Adipose tissue (tissue), 3 donors: ENCODE measurements around the gene CASTOR2. TPM values are rescaled to one million over a fixed set of nuclear protein-coding genes. Genes with fewer than 3 reads are reported as not detected.
"Not testable (repeated sequence)": the region's sequence is repeated elsewhere in the genome, so short reads cannot be mapped to it uniquely, and the experiment has no call there.

Experiments used
- H3K27ac ChIP-seq: one replicate; pipeline ENCODE4 v1.5.1; 2013; ENCODE audit warnings: low read depth, low read length
- WGBS, 3 donors: extraction: QIAGEN DNeasy Blood & Tissue Kit; methylation state at CpG; one replicate each; pipeline ENCODE4 v1.1.7; 2013; 5-methylcytosine and 5-hydroxymethylcytosine counted together
- polyA plus RNA-seq, 3 donors: library from polyadenylated mRNA; stranded (reverse); fragments of 200-250 nt; gene quantifications; one replicate each; pipeline ENCODE4 v1.2.3, GENCODE V29; 2013
- donor health status: healthy with polysubstance abuse.
- donor health status: Bipolar disorder and iron deficiency.
- donor health status: healthy.

The CASTOR2 gene
- 1 to 10 TPM; 1.2 to 6.0 (median 1.5) TPM for polyA plus RNA-seq

DNA sequence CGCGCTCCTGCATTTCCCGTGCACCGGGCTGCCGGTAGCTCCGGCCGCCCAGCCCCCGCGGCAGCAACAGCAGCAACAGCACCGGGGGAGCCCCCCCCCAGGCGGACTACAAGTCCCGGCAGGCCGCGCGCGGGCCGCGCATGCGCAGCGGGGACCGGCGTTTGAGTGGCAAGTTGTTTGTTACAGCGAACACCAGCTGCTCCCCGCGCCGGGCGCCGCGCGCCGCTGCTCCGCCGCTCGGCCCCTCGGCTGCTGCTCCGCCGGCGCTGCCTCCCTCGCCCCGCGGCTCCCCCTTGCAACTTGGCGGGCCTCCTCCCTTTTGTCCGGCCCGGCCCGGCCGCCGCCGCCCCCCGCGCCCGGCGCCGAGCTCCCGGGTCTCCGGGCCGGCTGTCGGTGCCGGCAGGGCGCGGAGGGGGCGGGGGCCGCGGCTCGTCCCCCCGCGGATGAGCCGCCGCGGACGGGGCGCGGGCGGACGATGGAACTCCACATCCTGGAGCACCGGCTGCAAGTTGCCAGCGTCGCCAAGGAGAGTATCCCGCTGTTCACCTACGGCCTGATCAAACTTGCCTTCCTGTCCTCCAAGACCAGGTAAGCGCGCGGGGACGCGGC is at the start of gene CASTOR2:
Gene CASTOR2, plus strand, starts transcription at position 195 of the 609 bp plus-strand sequence. Its CDS starts 281 bp downstream, at position 476.
- WGBS, 3 donors, result 0 to 2% (median 0%) methylated on average over 7 to 10 of the region's 84 CpGs
- not testable (repeated sequence) for H3K27ac ChIP-seq

DNA sequence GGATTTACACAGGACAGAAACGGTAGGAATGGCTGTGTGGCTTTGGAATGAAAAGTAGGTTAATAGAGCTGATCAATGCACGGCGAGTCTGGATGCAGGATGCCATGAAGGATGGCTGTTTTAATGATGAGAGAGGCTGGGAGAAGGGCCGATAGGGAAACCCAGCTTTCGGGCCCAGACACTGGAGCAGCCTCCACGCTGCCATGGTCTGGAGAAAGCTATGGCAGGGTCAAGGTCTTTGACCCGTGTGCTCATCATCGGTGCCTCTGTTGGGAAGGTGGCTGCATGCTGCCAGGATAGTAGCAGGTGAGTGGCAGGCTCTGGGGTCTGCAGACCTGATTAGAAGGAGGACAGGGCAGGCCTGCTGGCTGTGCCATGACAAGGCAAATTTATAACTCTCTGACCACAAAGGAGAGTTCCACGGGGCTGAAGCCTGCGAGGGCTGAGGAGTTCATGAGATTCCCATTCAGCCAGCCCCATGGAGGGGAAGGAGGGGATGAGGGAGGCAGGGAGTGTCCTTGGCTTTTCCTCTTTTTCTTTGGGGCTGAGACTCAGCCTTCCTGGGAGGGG is 42.1 kb upstream of the CASTOR2 start:
- 78 to 86% (median 80%) methylated on average over 6 to 9 of the region's 10 CpGs for WGBS, 3 donors
- H3K27ac ChIP-seq, result not testable (repeated sequence)

DNA sequence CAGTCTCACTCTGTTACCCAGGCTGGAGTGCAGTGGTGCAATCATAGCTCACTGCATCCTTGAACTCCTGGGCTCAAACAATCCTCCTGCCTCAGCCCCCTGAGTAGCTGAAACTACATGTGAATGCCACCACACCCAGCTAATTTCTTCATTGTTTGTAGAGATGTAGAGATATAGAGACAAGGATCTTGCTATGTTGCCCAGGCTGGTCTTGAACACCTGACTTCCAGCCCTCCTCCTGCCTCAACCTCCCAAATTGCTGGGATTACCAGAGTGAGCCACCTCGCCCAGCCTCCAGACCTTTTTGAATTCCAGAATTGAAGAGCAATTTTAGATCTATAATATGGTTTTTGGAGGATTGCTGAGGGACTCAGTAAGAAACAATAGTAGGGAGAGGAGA is 40.9 kb upstream of the CASTOR2 start:
- 93 to 100% (median 97%) methylated on average over 1 of the region's 1 CpG for WGBS, 3 donors
- not testable (repeated sequence) for H3K27ac ChIP-seq

DNA sequence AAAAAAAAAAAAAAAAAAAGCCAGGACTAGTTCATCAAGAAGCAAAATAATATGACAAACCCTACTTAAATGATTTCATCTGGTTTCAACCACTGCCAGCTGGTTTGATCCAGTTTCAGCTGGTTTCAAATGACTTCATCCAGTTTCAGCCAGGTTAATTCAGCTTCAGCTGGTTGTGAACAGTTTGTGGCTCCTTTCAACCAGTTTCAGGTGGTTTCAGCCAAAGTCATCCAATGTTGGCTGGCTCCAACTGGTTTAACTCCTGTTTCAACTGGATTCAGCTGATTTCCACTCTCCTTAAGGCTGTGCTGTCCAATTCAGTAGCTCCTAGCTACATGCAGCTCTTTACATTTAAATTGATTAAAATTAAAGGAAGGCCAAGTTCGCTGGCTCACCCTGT is 37.5 kb upstream of the CASTOR2 start:
- WGBS, 3 donors, result no CpG with 5 or more reads among the region's 1 CpG

DNA sequence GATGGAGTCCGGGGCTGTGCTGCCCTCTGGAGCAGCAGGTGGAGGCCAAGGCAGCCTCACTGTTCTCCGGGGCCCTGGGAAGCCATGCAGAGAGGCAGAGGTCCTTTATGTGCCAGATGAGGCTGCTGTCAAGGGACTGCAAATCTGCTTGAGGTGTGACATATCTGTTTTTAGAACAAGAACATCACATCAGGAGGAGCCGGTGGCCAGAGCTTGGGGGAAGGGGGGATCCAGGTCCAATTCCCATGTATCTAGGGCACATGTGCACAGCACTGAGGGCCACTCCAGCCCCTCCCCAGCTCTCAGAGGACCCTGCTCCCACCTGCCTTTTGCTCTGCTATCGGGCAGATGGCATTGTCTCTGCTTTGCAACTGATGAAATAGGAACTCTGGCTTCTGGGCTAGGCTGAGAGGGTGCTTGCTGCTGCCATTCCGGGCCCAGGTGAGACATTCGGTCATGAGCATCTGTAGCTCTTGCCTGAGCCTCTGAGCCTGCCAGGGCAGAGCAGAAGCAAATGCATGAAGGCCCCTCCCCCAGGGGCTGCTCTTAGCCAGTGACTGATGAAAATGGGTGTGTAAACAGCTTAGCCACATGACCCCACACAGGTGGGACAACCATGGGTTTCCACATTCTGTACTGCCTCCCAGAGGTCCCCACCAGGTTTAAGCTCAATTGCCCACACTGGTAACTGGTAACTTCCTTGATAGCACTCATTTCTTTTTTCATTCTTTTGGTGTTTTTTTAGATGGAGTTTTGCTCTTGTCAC is 32.8 kb upstream of the CASTOR2 start:
- 71 to 91% methylated on average over 1 of the region's 6 CpGs; no CpG with 5 or more reads in 1 of the 3 donors for WGBS, 3 donors
- H3K27ac ChIP-seq, result not testable (repeated sequence)

More for the DNA sequence above, 37.5 kb upstream of the CASTOR2 start:
- not testable (repeated sequence) for H3K27ac ChIP-seq

DNA sequence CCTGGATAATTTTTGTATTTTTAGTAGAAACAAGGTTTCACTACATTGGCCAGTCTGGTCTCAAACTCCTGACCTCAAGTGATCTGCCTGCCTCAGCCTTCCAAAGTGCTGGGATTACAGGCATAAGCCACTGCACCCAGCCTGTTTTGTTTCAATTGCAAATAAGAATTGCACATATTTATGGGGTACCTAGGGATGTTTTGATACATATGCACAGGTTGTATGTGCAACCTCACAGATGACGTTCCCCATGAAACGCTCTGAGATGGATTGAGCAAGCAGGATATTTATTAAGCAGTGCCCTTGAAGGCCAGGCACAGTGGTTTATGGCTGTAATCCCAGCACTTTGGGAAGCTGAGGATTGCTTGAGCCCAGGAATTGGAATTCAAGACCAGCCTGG is 25.1 kb upstream of the CASTOR2 start:
- WGBS, 3 donors, result no CpG with 5 or more reads among the region's 2 CpGs

DNA sequence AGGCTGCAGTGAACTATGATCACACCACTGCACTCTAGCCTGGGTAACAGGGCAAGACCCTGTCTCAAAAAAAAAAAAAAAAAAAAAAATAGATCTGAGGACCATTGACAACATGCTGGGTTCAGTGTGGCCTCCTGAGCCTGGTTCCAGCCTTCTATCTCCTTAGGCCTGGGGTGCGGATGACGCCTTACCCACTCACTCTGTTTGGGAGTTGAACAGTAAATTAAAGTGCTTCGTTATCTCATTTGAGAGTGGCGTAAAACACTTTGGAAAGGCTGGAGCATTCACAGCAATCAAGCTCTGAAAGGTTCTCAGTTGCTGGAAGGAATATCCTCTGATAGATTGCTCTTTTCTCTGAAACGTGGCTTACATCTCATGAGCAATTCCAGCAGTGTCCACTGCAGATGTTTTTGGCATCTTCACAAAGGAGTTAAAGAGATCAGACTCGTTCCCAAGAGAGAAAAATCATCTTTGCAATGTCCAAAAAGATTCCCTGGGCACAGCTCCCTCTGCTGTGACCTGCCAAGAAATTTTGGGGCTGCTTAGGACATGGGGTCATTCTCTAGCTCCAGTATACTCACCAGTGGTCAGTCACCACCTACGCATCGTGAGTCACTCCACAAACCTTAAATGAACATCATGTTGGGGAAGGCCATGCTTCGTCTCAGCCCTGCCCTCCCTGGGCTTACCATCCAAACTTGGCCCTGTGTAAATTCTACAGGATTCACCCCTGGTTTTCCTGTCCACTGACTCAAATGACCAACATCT is 23.0 kb upstream of the CASTOR2 start:
- 52 to 88% (median 78%) methylated on average over 3 to 6 of the region's 9 CpGs for WGBS, 3 donors
- H3K27ac ChIP-seq, result not testable (repeated sequence)

More for the DNA sequence above, 25.1 kb upstream of the CASTOR2 start:
- H3K27ac ChIP-seq, result not testable (repeated sequence)

DNA sequence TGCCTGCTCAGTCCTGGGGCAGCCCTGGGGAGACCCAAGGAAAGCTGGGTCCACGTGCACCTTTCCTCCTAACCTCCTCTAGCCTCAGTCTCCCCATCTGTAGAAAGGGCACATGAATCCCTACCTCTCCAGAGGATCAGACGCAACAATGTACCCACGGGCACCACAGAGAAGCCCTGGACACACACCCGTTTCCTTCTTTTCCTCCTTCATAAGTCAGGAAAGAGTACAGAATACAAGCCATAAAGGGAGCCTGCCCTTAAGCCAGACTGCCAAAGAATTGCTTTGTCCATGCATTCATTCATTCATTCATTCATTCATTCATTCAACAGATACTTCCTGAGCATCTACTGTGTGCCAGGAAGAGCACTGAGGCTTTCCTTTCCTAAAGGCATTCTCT is 20.6 kb upstream of the CASTOR2 start:
- 83 to 90% (median 84%) methylated on average over 3 of the region's 4 CpGs for WGBS, 3 donors
- not testable (repeated sequence) for H3K27ac ChIP-seq

DNA sequence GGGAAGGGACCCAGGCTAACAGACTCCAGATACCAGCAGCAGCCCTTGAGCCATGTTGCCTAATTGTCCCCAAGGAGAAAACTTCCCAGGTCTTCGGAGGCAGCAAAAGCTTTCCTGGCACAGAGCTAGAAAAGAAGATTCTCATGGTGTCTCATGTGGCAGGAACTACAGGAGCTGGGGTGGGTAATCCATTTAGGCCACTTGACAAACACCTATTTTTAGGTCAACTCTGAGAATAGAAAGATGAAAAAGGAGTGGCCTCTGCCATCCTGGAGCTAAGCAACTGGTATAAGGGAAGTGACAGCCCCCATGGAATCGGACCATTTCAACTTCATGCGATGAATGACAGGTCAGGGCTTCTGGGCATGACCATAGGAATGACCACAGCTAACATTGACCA is 16.8 kb upstream of the CASTOR2 start:
- H3K27ac ChIP-seq, result not testable (repeated sequence)
- no CpG with 5 or more reads among the region's 3 CpGs for WGBS, 3 donors

DNA sequence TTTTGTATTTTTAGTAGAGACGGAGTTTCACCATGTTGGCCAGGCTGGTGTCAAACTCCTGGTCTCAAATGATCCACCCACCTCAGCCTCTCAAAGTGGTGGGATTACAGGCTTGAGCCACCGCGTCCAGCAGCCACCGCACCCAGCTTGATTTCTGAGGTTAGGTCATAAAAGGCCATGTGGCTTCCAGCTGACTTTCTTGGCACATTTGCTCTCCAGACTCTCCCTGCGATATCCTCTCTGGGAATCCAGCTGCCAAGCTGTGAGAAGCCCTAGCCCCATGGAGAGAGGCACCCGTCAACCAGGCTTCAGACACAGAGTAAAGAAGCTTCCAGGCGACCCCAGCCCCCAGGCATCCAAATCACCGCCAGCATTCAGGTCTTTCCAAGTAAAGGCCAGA is 10.7 kb upstream of the CASTOR2 start:
- no CpG with 5 or more reads among the region's 8 CpGs for WGBS, 3 donors
- not testable (repeated sequence) for H3K27ac ChIP-seq

DNA sequence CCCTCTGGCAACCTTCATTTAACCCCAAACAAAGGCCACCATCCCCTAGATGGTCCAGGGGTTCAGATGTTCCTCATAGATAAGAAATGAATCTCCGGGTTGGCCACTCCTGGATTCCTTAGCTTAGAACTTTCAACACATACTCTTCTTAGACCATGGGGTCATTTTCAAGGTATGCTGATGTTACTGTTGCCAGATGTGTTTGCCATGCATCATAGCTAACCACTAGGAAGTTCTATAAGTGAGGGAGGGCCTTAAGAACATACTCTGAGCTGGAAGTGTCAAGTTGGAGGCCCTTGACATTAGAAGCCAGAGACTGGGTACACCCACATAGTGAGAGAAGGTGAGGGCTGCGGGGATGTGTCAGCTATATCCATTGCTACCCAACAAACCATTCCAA is 6.2 kb upstream of the CASTOR2 start:
- no CpG with 5 or more reads among the region's 2 CpGs for WGBS, 3 donors
- not testable (repeated sequence) for H3K27ac ChIP-seq

DNA sequence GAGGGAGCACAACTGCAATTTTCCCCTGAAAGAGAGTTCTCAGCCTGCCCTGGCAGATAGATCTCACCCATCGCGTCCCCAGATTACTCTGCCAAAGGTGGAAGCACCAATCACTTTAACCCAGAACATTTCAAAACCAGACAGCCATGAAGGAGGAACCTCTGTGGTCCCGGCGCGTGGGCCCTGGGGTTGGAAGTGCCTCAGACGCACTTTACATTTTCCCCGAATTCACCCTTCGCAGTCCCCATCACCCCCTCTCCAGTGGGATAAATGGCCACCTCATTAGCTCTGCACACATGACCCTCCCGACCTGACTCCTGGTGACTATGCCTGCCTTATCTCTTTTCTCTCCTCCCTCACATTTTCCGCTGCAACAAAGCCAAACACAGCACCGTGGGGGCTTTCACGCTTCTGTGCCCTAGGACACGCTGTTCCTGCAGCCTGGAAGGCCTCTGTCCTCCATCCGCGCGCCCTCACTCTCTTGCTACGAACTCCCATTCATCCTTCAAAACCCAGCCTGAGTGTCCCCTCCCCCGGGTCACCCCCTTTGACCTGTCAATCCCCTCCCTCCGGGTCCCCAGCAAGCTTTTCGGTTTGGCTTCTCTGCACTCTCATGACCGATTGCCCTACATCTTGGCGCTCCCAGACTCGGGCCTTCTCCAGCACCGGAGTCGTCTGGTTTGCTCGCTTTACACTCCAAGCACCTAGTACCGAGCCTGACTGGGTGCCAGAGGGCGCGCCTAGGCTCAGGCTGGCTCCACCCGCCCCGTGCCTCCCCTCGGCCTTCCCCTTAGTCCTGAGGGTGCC is 598 bp upstream of the CASTOR2 start:
- H3K27ac ChIP-seq, result not testable (repeated sequence)
- WGBS, 3 donors, result 29 to 42% (median 34%) methylated on average over 16 to 21 of the region's 32 CpGs

DNA sequence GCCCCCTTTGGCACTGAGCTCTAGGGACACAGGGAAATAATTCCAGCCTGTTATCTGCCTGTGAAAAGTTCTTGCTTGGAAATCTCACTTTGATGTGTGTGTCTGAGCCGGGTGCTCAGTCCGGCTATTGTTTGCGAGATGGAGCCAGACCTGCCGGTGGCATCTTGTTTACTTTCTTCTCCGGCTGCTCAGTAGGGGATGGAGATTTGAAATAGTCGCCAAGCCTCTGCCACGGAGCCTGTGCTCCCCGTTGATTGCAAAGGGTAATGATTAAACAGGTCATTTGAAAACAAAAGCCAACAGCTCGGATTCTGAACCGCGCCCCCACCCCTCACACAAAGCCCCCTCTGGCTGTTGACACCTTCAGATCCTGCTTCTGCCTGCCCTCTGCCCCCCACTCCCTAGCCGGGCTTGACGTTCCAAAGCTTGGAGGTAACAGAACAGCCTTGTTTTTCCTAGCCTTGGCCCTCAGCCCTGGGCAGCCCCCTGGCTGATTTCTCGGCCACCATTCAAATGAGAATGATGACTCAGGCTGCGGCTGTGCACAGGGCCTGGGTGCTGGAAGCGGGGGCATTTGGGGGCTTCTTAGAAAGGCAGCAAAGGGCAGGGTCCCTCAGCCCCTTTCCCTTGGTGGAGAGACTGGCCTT is 1.8 kb downstream of the CASTOR2 start:
- no CpG with 5 or more reads among the region's 16 CpGs for WGBS, 3 donors
- not testable (repeated sequence) for H3K27ac ChIP-seq

DNA sequence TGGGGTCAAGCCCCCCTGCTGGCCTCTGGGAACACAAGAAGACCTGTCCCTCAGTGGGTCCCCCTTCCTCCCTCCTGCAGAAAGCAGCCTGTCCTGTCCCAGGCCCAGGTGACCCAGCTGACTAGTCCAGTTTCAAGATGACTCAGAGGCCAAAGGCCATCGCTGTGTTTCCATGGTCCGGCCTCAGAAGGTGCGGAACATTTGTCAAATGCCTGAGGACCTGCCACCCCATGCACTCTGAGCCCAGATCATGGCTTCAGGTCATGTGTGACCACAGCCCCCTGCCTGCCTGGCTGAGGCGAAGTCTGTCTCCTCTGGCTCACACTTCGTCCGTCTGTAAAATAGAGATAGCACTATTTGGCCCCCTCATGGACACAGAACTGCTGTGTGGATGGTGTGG is 2.4 kb downstream of the CASTOR2 start:
- H3K27ac ChIP-seq, result not testable (repeated sequence)
- WGBS, 3 donors, result no CpG with 5 or more reads among the region's 6 CpGs

DNA sequence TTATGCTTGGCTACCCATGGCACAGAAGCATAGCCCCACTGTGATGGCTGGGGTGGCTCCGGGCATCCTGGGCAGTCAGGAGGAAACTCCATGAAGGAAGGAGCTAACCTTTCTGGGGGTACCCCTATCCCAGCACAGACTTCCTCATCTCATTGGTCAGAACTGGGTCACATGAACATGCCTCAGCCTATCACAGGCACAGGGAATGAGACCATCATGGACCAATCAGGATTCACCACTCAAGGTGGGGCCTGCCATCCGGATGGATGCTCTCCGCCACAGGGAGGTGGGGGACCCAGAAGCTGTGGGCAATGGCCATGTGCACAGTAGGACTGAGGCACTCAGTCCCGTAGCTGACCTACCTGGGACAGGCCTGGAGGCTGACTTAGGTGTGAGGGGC is 6.9 kb downstream of the CASTOR2 start:
- no CpG with 5 or more reads among the region's 4 CpGs for WGBS, 3 donors
- H3K27ac ChIP-seq, result not testable (repeated sequence)

DNA sequence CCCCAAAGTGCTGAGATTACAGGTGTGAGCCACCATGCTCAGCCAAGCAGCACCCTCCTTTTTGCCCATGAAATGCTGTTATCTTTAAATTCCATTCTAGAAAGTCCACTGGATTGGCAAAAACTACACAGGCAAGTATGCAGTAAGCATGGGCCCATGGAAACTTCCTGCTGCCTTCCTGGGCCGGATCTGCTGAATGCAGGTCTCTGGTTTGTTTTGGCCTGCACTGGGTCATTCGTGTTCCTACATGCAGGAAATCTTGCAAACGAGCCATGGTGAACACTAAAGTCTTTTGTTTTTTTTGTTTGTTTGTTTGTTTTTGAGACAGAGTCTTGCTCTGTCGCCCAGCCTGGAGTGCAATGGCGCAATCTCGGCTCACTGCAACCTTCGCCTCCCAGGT is 7.9 kb downstream of the CASTOR2 start:
- WGBS, 3 donors, result 79 to 83% (median 83%) methylated on average over 4 to 6 of the region's 7 CpGs

DNA sequence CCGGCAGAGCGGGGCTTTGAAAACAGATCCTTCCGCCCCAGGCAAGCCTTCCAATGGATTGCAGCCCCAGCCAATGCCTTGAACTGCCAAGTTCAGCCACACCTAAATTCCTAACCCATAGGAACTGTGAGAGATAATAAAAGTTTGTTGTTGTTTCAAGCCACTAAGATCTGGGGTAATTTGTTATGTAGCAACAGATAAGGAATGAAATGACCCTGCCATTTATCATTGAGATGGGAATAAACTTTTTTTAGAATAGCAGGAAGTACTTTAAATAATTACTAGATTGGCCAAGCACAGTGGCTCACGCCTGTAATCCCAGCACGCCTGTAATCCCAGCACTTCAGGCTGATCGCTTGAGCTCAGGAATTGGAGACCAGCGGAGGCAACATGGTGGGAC is 11.5 kb downstream of the CASTOR2 start:
- WGBS, 3 donors, result 74 to 94% (median 93%) methylated on average over 3 of the region's 7 CpGs
- not testable (repeated sequence) for H3K27ac ChIP-seq

More for the DNA sequence above, 7.9 kb downstream of the CASTOR2 start:
- not testable (repeated sequence) for H3K27ac ChIP-seq

DNA sequence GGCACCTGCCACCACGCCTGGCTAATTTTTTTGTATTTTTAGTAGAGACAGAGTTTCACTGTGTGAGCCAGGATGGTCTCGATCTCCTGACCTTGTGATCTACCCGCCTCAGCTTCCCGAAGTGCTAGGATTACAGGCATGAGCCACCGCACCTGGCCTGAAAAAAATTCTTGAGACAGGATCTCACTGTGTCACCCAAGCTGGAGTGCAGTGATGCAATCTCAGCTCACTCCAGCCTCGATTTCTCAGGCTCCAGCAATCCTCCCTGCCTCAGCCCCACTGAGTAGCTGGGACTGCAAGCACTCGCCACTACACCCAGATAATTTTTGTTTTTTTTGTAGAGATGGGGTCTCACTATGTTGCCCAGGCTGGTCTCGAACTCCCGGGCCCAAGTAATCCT is 13.0 kb downstream of the CASTOR2 start:
- 96 to 100% (median 100%) methylated on average over 2 to 5 of the region's 9 CpGs for WGBS, 3 donors

More for the DNA sequence above, 13.0 kb downstream of the CASTOR2 start:
- H3K27ac ChIP-seq, result not testable (repeated sequence)
